CD14-positive monocyte (primary cell): ENCODE measurements around the gene TMEM86B. TPM values are rescaled to one million over a fixed set of nuclear protein-coding genes. Genes with fewer than 3 reads are reported as not detected.

Experiments
- DNase-seq, 3 donors: peaks; one replicate each; pipeline ENCODE4 v3.0.0-alpha.2; 2011 to 2022
- H2AFZ ChIP-seq: 2 replicates; pipeline ENCODE4 v1.6.0; 2012; ENCODE audit warnings: mild to moderate bottlenecking, low read depth, low read length, inconsistent platforms; ENCODE audit not compliant: insufficient read depth, poor library complexity, severe bottlenecking
- H3K27ac ChIP-seq, 2 donors: 1 replicate in 1 of 2; 2 replicates in 1 of 2; pipeline ENCODE4 v1.5.1; 2012 to 2013; ENCODE audit warnings: low read length in 2 of 2, control low read depth in 1 of 2, inconsistent platforms in 1 of 2, low read depth in 1 of 2, mild to moderate bottlenecking in 1 of 2
- H3K27me3 ChIP-seq, 2 donors: one replicate each; pipeline versions ENCODE4 v1.6.0 to v1.6.1; 2011 to 2013; ENCODE audit warnings: low read length in 2 of 2; ENCODE audit not compliant: control insufficient read depth in 2 of 2, insufficient read depth in 2 of 2
- H3K36me3 ChIP-seq, 2 donors: replicated peaks in 1 of 2; 1 replicate in 1 of 2; 2 replicates in 1 of 2; pipeline versions ENCODE4 v1.5.1 to v1.6.1; 2012 to 2013; ENCODE audit warnings: low read length in 2 of 2, control low read depth in 1 of 2, inconsistent platforms in 1 of 2, mild to moderate bottlenecking in 1 of 2; ENCODE audit not compliant: insufficient read depth in 2 of 2, control insufficient read depth in 1 of 2
- H3K4me1 ChIP-seq, 2 donors: 1 replicate in 1 of 2; 2 replicates in 1 of 2; pipeline versions ENCODE4 v1.5.1 to v1.6.1; 2012 to 2013; ENCODE audit warnings: low read length in 2 of 2, control low read depth in 1 of 2, inconsistent platforms in 1 of 2, mild to moderate bottlenecking in 1 of 2, moderate library complexity in 1 of 2; ENCODE audit not compliant: insufficient read depth in 2 of 2, control insufficient read depth in 1 of 2
- H3K4me2 ChIP-seq: replicated peaks from 2 replicates; pipeline ENCODE3; 2012; ENCODE audit warnings: low read length, moderate library complexity, mild to moderate bottlenecking; ENCODE audit not compliant: poor library complexity, severe bottlenecking; ENCODE audit errors: extremely low read depth
- H3K4me3 ChIP-seq, 3 experiments: fragments of 200-600 bp in 1 of 3; sonication (generic) in 1 of 3; replicated peaks in 1 of 3; 1 replicate in 2 of 3; 2 replicates in 1 of 3; pipeline ENCODE4 v1.5.1; 2011 to 2013; ENCODE audit warnings: low read length in 3 of 3, mild to moderate bottlenecking in 3 of 3, control low read depth in 2 of 3, low read depth in 2 of 3, inconsistent platforms in 1 of 3, moderate library complexity in 1 of 3
- H3K79me2 ChIP-seq: 2 replicates; pipeline ENCODE4 v1.6.0; 2012; ENCODE audit warnings: mild to moderate bottlenecking, control low read depth, inconsistent platforms, low read length, moderate library complexity; ENCODE audit not compliant: insufficient read depth
- H3K9ac ChIP-seq: 2 replicates; pipeline ENCODE4 v1.6.0; 2017; ENCODE audit warnings: low read length, mild to moderate bottlenecking; ENCODE audit not compliant: insufficient read depth, poor library complexity, severe bottlenecking
- H3K9me3 ChIP-seq, 2 donors: replicated peaks in 1 of 2; 1 replicate in 1 of 2; 2 replicates in 1 of 2; pipeline versions ENCODE4 v1.5.1 to v1.6.1; 2012 to 2013; ENCODE audit warnings: low read length in 2 of 2, control low read depth in 1 of 2; ENCODE audit not compliant: control insufficient read depth in 1 of 2, insufficient read depth in 1 of 2
- H4K20me1 ChIP-seq: 2 replicates; pipeline ENCODE4 v1.6.0; 2012; ENCODE audit warnings: mild to moderate bottlenecking, low read length, control low read depth, moderate library complexity; ENCODE audit not compliant: insufficient read depth
- H3K27ac Mint-ChIP-seq, 7 donors: one replicate each; pipeline ENCODE4 v1.8.0; 2020; ENCODE audit warnings: mild to moderate bottlenecking in 7 of 7, mixed read lengths in 7 of 7, moderate library complexity in 6 of 7, inconsistent platforms in 2 of 7
- H3K27me3 Mint-ChIP-seq, 3 donors: one replicate each; pipeline ENCODE4 v1.8.0; 2021 to 2022; ENCODE audit warnings: low read depth in 3 of 3, mild to moderate bottlenecking in 3 of 3, mixed read lengths in 3 of 3, moderate library complexity in 3 of 3, inconsistent platforms in 1 of 3
- H3K36me3 Mint-ChIP-seq, 2 donors: one replicate each; pipeline ENCODE4 v1.8.0; 2020; ENCODE audit warnings: mixed read lengths in 2 of 2, inconsistent platforms in 1 of 2, mild to moderate bottlenecking in 1 of 2
- H3K4me1 Mint-ChIP-seq: one replicate; pipeline ENCODE4 v1.8.0; 2020; ENCODE audit warnings: mild to moderate bottlenecking, mixed read lengths
- H3K4me3 Mint-ChIP-seq, 2 donors: one replicate each; pipeline ENCODE4 v1.8.0; 2020; ENCODE audit warnings: mild to moderate bottlenecking in 2 of 2, mixed read lengths in 2 of 2, moderate library complexity in 1 of 2
- H3K9me3 Mint-ChIP-seq, 7 donors: one replicate each; pipeline ENCODE4 v1.8.0; 2020 to 2022; ENCODE audit warnings: mixed read lengths in 7 of 7, mild to moderate bottlenecking in 6 of 7, moderate library complexity in 6 of 7, inconsistent platforms in 2 of 7
- CTCF ChIP-seq: fragments of 200-600 bp; IDR thresholded peaks from one replicate; pipeline ENCODE4 v1.8.0; 2022; ENCODE audit warnings: antibody characterized with exemption, mild to moderate bottlenecking
- WGBS: methylation state at CpG from one replicate; pipeline ENCODE4 v1.1.5; 2013; ENCODE audit warnings: missing lambda C conversion rate; ENCODE audit not compliant: insufficient coverage; 5-methylcytosine and 5-hydroxymethylcytosine counted together
- intact Hi-C, 2 donors: fragments of 100-400 bp; cut with micrococcal nuclease; formaldehyde crosslinking; loops; one replicate each; pipeline versions ENCODE4 v1.15.0 to v1.15.1; 2023
- polyA plus RNA-seq, 3 donors: library from polyadenylated mRNA; depleted of rRNA in 1 of 3; unstranded in 2 of 3; stranded (reverse) in 1 of 3; fragments of 300-500 nt in 2 of 3; fragments of >200 nt in 1 of 3; fragmentation: Illumina TruSeq in 2 of 3; gene quantifications; 1 replicate in 2 of 3; 2 replicates in 1 of 3; pipeline ENCODE4 v1.2.3, GENCODE V29; 2012 to 2021

TMEM86B gene
- polyA plus RNA-seq, 3 donors: 0.16 to 10.7 (median 0.38) TPM

- no peak for TF ChIP-seq CTCF
- H3K4me1 Mint-ChIP-seq: peaks cover 5% of the 10 kb centered on the region
- no peak overlapping the region for H3K27ac Mint-ChIP-seq
- H3K4me3 Mint-ChIP-seq: no peak overlapping the region
- Histone ChIP-seq H2AFZ (no peak overlapping the region), H3K4me3 (no peak overlapping the region), H3K79me2 (no peaks in the 10 kb centered on the region), H3K4me1 (peaks cover 6 to 7% of the 10 kb centered on the region in 2 donors), H3K27ac (no peak overlapping the region), H3K36me3 (peaks cover 0 to 13% of the 10 kb centered on the region in 2 donors), H3K4me2 (no peak overlapping the region), H3K9me3 (peaks cover 0 to 3% of the 10 kb centered on the region in 2 donors), H3K9ac (no peak overlapping the region), H3K27me3 (no peaks in the 10 kb centered on the region), H4K20me1 (no peaks in the 10 kb centered on the region)
- intact Hi-C loops: no loop called here
- WGBS: 100% methylated on average over 1 of the region's 5 CpGs
- no peaks in the 10 kb centered on the region for H3K27me3 Mint-ChIP-seq
- peaks cover 16 to 22% of the 10 kb centered on the region in 2 donors for H3K36me3 Mint-ChIP-seq
- peaks cover 0 to 9% (median 4%) of the 10 kb centered on the region in 7 donors for H3K9me3 Mint-ChIP-seq
- DNase-seq: no peak
Observed at GRCh38 chr19:55264531-55264930, 36.0 kb upstream of the TMEM86B start.

- Histone ChIP-seq H3K4me1 (peaks cover 14 to 17% of the 10 kb centered on the region in 2 donors), H4K20me1 (peaks cover 9% of the 10 kb centered on the region), H3K36me3 (peaks cover 0 to 9% of the 10 kb centered on the region in 2 donors), H3K4me3 (no peak overlapping the region), H2AFZ (no peak overlapping the region), H3K27ac (no peak overlapping the region), H3K79me2 (peaks cover 16% of the 10 kb centered on the region), H3K27me3 (no peaks in the 10 kb centered on the region), H3K9ac (no peak overlapping the region), H3K9me3 (peaks cover 0 to 3% of the 10 kb centered on the region in 2 donors), H3K4me2 (no peak overlapping the region)
- Mint-ChIP-seq H3K36me3 (peaks cover 12 to 13% of the 10 kb centered on the region in 2 donors), H3K9me3 (peaks cover 0 to 9% (median 3%) of the 10 kb centered on the region in 7 donors), H3K27ac (no peak overlapping the region), H3K27me3 (no peaks in the 10 kb centered on the region), H3K4me3 (no peak overlapping the region), H3K4me1 (peaks cover 13% of the 10 kb centered on the region)
- intact Hi-C loops: no loop called here
- no peak for DNase-seq
- TF ChIP-seq CTCF: no peak
- WGBS: 99% methylated on average over 7 of the region's 9 CpGs
Observed at GRCh38 chr19:55262359-55262758, 33.8 kb upstream of the TMEM86B start.
